K562 (cell line): Measurements from ENCODE around the gene EFR3B. TPM values are rescaled to one million over a fixed set of nuclear protein-coding genes. Genes with fewer than 3 reads are reported as not detected.

Experiments
- AFF4 ChIP-seq: sonication (generic); formaldehyde crosslinking; IDR thresholded peaks from 2 replicates; pipeline ENCODE4 v1.8.0; 2023; ENCODE audit warnings: mild to moderate bottlenecking, missing genetic modification reagents
- MAFK ChIP-seq: IDR thresholded peaks from 2 replicates; pipeline ENCODE4 v1.6.1; 2011; ENCODE audit warnings: low read length, improper control_type of control experiment
- PBX2 ChIP-seq, 2 experiments: IDR thresholded peaks in 1 of 2; conservative IDR thresholded peaks in 1 of 2; 2 replicates each; pipeline ENCODE4 v1.6.1; 2016; ENCODE audit warnings: low read depth in 2 of 2, mild to moderate bottlenecking in 1 of 2, missing compliant biosample characterization in 1 of 2, missing genetic modification characterization in 1 of 2, moderate library complexity in 1 of 2
- SRSF9 ChIP-seq: fragments of 200-400 bp; formaldehyde crosslinking; IDR thresholded peaks from 2 replicates; pipeline ENCODE4 v1.6.1; 2017; ENCODE audit warnings: low read depth, low read length, borderline replicate concordance
- ZNF184 ChIP-seq: sonication (generic); formaldehyde crosslinking; IDR thresholded peaks from 2 replicates; pipeline ENCODE4 v1.5.0; 2020; ENCODE audit warnings: missing genetic modification reagents
- polyA plus RNA-seq, 8 experiments: library from polyadenylated mRNA; depleted of rRNA in 4 of 8; stranded (reverse) in 5 of 8; unstranded in 3 of 8; fragments of >200 nt; fragmentation: Nextera tagmentation in 2 of 8; fragmentation: Illumina TruSeq in 1 of 8; extraction: Ambion mirVana in 2 of 8; extraction: Trizol in 1 of 8; gene quantifications; 2 replicates each; pipeline versions ENCODE4 v1.2.1 to v1.2.3, GENCODE V29; 2011 to 2014; ENCODE audit warnings: inconsistent platforms in 1 of 8, missing spikeins in 1 of 8
- total RNA-seq, 7 experiments: library from RNA; depleted of rRNA in 6 of 7; stranded (reverse); fragments of >200 nt in 6 of 7; fragmentation: Illumina TruSeq in 2 of 7; extraction: Trizol in 2 of 7; gene quantifications; 2 replicates each; pipeline versions ENCODE4 v1.2.1 to v1.2.3, GENCODE V29; 2011 to 2021; ENCODE audit warnings: low replicate concordance in 1 of 7

The EFR3B gene
- total and polyA plus RNA-seq, 9 of the 15 experiments (the other 6 are each of a cell fraction or from before 2014, with no cell fraction given) = not detected

GRCh38 chr2:25112113-25112512, 70.2 kb downstream of the EFR3B start (continued):
- TF ChIP-seq AFF4 (CRISPR knock-in tag) (no peak), ZNF184 (CRISPR knock-in tag) (no peak), MAFK (no peak), SRSF9 (no peak), PBX2 (CRISPR knock-in tag; IDR thresholded peaks at IDR 0.05; ENCODE audit: low read depth) (no peak), PBX2 (tag; conservative IDR thresholded peaks at IDR 0.05; ENCODE audit: low read depth) (no peak)
